Right atrium auricular region (tissue), 2 donors: ENCODE data around the gene TXNL4A. TPM values are rescaled to one million over a fixed set of nuclear protein-coding genes. Genes with fewer than 3 reads are reported as not detected.

Source experiments
- DNase-seq: peaks from one replicate; pipeline ENCODE4 v3.0.0-alpha.2; 2019; ENCODE audit warnings: low spot score
- H3K27ac ChIP-seq, 2 donors: fragments of 200-600 bp; sonication (generic); 1 replicate in 1 of 2; 2 replicates in 1 of 2; pipeline ENCODE4 v1.5.1; 2016 to 2019
- H3K27me3 ChIP-seq, 2 donors: fragments of 200-600 bp; sonication (generic); one replicate each; pipeline versions ENCODE4 v1.5.1 to v1.6.0; 2017 to 2019
- H3K36me3 ChIP-seq: fragments of 200-600 bp; sonication (generic); one replicate; pipeline ENCODE4 v1.5.1; 2016
- H3K4me1 ChIP-seq, 2 donors: fragments of 200-600 bp; sonication (generic); one replicate each; pipeline versions ENCODE4 v1.5.1 to v1.6.0; 2017 to 2019
- H3K4me3 ChIP-seq, 2 donors: fragments of 200-600 bp; sonication (generic); 1 replicate in 1 of 2; 2 replicates in 1 of 2; pipeline ENCODE4 v1.5.1; 2017 to 2019; ENCODE audit warnings: mild to moderate bottlenecking in 1 of 2, moderate library complexity in 1 of 2
- H3K9me3 ChIP-seq, 2 donors: fragments of 200-600 bp; sonication (generic); one replicate each; pipeline ENCODE4 v1.5.1; 2019
- CTCF ChIP-seq, 2 donors: fragments of 200-600 bp; sonication (generic); IDR thresholded peaks; one replicate each; pipeline ENCODE4 v1.5.1; 2019; ENCODE audit warnings: antibody characterized with exemption in 2 of 2
- total RNA-seq, 2 donors: library from RNA; depleted of rRNA; stranded (reverse); fragments of >200 nt; gene quantifications; one replicate each; pipeline ENCODE4 v1.1.0, GENCODE V29; 2016

TXNL4A gene
- total RNA-seq, 2 donors from 2014 or later, result 20.8 to 37.5 TPM

GRCh38 chr18:79987566-79987965 lies 797 bp downstream of the TXNL4A start:
- no peaks in the 10 kb centered on the region for H3K9me3 ChIP-seq
- no peaks in the 10 kb centered on the region for H3K36me3 ChIP-seq
- no peak for DNase-seq
- peak overlapping the region; percentile 97 to 99 for H3K27ac ChIP-seq
- peak overlapping the region; percentile 72 to 93 for H3K4me3 ChIP-seq
- peaks cover 0 to 29% of the 10 kb centered on the region in 2 donors for H3K4me1 ChIP-seq
- no peak for TF ChIP-seq CTCF (IDR thresholded peaks at IDR 0.05)
- no peaks in the 10 kb centered on the region for H3K27me3 ChIP-seq

- H3K4me1 ChIP-seq, result peaks cover 0 to 33% of the 10 kb centered on the region in 2 donors
- DNase-seq, result no peak
- TF ChIP-seq CTCF (IDR thresholded peaks at IDR 0.05), result no peak
- H3K4me3 ChIP-seq, result peak overlapping the region in 1 of 2 donors; percentile 93
- no peaks in the 10 kb centered on the region for H3K36me3 ChIP-seq
- no peaks in the 10 kb centered on the region for H3K9me3 ChIP-seq
- no peak overlapping the region for H3K27ac ChIP-seq
- H3K27me3 ChIP-seq, result no peaks in the 10 kb centered on the region
These were observed 1.6 kb downstream of the TXNL4A start for GRCh38 chr18:79986726-79987125.

DNA sequence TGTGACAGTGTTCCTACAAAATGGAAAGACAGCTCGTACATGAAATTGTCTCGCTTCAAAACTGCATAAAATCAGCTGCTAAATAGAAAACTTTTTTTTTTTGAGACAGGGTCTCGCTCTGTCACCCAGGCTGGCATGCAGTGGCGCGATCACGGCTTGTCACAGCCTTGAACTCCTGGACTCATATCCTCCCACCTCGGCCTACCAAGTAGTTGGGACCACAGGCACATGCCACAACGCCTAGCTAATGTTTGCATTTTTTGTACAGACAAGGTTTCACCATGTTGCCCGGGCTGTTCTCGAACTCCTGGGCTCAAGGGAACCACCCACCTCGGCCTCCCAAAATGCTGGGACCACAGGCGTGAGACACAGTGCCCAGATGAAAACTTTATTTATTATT lies 3.2 kb downstream of the TXNL4A start:
- Histone ChIP-seq H3K4me1 (peaks cover 0 to 33% of the 10 kb centered on the region in 2 donors), H3K27ac (no peak overlapping the region), H3K27me3 (no peaks in the 10 kb centered on the region), H3K4me3 (no peak overlapping the region), H3K36me3 (no peaks in the 10 kb centered on the region), H3K9me3 (no peaks in the 10 kb centered on the region)
- no peak for DNase-seq
- no peak for TF ChIP-seq CTCF (IDR thresholded peaks at IDR 0.05)

DNA sequence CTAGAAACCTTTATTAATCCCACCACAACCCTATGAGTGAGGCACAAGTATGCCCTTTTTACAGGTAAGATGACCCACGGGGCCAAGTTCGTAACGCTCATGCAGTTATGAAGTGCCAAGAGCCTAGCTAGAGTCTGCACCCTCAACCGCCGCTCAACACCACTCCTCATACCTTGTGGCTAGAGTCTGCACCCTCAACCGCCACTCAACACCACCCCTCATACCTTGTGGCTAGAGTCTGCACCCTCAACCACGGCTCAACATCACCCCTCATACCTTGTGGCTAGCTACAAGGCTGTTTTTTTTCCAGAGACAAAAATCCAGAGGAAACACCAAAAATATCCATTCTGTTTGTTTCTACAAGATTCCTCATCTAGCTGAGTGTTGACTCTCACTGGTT lies 4.6 kb downstream of the TXNL4A start:
- Histone ChIP-seq H3K4me1 (peaks cover 0 to 27% of the 10 kb centered on the region in 2 donors), H3K36me3 (no peaks in the 10 kb centered on the region), H3K9me3 (no peaks in the 10 kb centered on the region), H3K27ac (no peak overlapping the region), H3K27me3 (no peaks in the 10 kb centered on the region), H3K4me3 (no peak overlapping the region)
- no peak for TF ChIP-seq CTCF (IDR thresholded peaks at IDR 0.05)
- no peak for DNase-seq

DNA sequence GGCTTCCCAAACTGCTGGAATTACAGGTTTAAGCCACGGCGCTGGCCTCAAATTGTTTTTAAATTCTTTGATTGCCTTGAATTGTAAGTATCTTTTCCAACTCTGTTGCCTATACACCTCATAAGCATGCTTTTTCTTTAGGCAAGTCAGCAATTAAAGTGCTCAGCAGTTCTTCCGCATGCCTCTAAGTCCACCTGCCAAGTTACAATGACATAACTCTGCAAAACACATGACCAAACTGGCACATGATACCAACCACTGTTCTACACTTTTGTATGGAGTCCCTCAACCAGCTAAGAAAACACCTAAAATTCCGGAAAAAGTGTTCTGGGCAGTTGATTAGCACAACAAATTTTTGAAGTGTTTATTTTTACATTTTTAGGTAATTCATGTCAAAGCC lies 5.1 kb downstream of the TXNL4A start:
- TF ChIP-seq CTCF (IDR thresholded peaks at IDR 0.05), result no peak
- Histone ChIP-seq H3K27ac (no peak overlapping the region), H3K9me3 (no peaks in the 10 kb centered on the region), H3K4me3 (no peak overlapping the region), H3K4me1 (peaks cover 0 to 27% of the 10 kb centered on the region in 2 donors), H3K27me3 (no peaks in the 10 kb centered on the region), H3K36me3 (no peaks in the 10 kb centered on the region)
- DNase-seq, result no peak

DNA sequence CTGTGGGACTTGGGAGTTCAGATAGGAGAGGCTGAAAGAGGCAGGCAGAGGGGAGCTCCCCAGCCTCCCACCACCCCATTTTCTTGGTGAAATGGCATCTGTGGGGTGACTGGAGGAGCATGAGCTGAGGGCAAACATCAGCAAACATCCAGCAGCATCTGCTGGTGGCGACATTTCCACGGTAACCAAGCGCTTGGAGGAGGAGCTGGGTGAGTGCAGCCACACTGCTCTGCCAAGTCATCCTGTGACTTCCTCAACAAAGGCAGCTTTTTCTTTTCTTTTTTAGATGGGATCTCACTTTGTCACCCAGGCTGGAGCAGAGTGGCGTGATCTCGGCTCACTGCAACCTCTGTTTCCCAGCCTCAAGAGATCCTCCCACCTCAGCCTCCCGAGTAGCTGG lies 5.6 kb downstream of the TXNL4A start:
- Histone ChIP-seq H3K4me1 (peaks cover 0 to 27% of the 10 kb centered on the region in 2 donors), H3K4me3 (no peak overlapping the region), H3K36me3 (no peaks in the 10 kb centered on the region), H3K27me3 (no peaks in the 10 kb centered on the region), H3K27ac (no peak overlapping the region), H3K9me3 (no peaks in the 10 kb centered on the region)
- no peak for TF ChIP-seq CTCF (IDR thresholded peaks at IDR 0.05)
- DNase-seq, result no peak
